GM12873 (cell line): ENCODE data around the gene THBS1.
A peak's percentile ranks its signal among the peaks of the same experiment; 100 is the strongest.

Source experiments
- CTCF ChIP-seq: IDR thresholded peaks from 2 replicates; pipeline ENCODE4 v1.5.1; 2012; ENCODE audit warnings: low read depth, mild to moderate bottlenecking, moderate library complexity, low read length, control low read depth; ENCODE audit not compliant: insufficient read depth; ENCODE audit errors: missing control alignments

Gene THBS1

DNA sequence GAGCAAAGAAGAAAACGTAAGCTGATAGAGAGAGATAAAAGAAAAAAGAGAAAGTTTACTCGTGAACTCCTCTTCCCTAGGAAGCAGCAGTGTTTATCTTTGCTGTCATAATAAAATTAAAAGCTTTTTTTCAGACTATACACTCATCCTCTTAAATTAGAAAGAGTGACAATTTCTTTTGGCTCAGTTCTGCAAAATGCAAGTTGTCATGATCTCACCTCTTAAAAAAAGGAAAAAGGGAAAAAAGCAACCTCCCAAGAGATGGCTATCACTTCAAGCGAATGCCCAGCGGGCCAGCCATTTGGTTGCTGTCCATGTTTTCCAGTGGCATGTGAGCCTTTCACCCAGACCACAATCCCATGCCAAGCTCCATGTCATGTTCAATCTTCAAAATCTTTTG, 7.0 kb upstream of the THBS1 start:
- TF ChIP-seq CTCF: no peak

- no peak for TF ChIP-seq CTCF
Measured at GRCh38 chr15:39574427-39574826, 6.5 kb upstream of the THBS1 start.

DNA sequence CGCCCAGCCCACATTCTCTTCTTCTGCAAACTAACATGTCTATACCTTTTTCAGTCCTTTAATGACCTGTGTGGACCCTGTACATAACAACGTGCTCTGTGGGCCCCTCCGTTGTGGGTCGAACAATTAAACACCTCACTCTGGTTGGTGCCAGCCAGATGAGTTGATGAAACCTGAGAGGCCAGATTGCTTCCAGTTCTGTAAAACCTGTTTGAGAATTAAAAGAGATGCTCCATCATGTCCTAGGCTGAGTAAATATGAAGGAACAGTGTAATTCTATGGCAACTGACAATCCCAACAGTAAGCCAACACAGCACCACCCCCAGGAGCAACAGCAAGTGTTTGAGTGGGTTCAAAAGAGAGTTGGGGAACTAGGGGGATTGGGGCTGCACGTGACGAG, 5.7 kb upstream of the THBS1 start:
- TF ChIP-seq CTCF: no peak

- no peak for TF ChIP-seq CTCF
Measured at GRCh38 chr15:39578851-39579486, 1.9 kb upstream of the THBS1 start.

DNA sequence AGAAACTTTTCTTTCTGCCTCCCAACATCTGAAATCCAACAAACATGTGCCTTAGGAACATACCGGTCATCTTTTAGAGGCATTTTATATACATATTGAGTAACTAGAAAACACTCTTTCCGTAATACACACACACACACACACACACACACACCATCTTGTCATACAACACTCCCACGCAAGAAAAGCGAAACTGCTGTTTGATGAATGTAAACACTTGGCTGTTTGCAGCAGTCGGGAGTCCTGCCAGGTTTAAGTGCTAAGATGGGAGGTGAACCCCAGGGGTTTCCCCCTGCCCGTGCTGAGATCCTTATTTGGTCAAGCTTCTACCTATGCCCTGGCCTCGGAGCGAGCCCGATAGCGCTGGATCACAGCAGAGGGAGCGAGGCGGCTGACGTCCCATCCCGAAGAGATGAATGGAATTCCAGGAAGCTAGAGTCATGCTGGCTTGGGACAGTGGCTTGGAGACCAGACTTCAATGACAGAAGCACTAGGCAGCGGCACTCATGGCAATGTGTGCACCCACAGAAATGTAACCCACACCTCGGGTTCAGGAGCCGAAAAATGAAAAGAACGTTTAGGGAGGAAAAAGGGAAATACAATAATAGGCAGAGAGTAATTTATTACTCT, 1.3 kb upstream of the THBS1 start:
- TF ChIP-seq CTCF: no peak

DNA sequence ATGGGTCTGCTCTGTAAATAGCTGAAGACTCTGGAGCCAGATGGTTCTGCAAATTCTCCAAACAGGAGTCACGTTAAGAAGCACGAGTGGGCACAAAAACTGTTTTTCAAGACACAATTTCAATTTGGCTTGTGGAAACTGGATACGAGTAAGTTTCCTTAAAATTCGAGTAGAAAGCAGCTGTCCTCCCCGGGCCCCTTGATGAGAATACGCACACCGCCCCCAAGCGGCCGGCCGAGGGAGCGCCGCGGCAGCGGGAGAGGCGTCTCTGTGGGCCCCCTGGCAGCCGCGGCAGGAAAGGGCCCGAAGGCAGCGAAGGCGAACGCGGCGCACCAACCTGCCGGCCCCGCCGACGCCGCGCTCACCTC, 778 bp upstream of the THBS1 start:
- peak; percentile 86 for TF ChIP-seq CTCF

- TF ChIP-seq CTCF: no peak
Measured at GRCh38 chr15:39581242-39581792, 438 bp downstream of the THBS1 start.
